Stomach (tissue), 4 donors: ENCODE data around the gene PPP6C.

Experiments
- CTCF ChIP-seq, 7 experiments: fragments of 450-650 bp in 4 of 7; fragments of 200-600 bp in 3 of 7; sonication (generic) in 3 of 7; IDR thresholded peaks; one replicate each; pipeline ENCODE4 v1.5.1; 2016 to 2019; ENCODE audit warnings: antibody characterized with exemption in 7 of 7, control low read depth in 2 of 7, mild to moderate bottlenecking in 1 of 7
- EP300 ChIP-seq: sonication (generic); formaldehyde crosslinking; IDR thresholded peaks from one replicate; pipeline ENCODE4 v1.6.1; 2017; ENCODE audit warnings: antibody characterized with exemption
- POLR2A ChIP-seq, 4 donors: fragments of 450-650 bp; IDR thresholded peaks; one replicate each; pipeline ENCODE4 v1.6.1; 2016; ENCODE audit warnings: antibody characterized with exemption in 4 of 4, control low read depth in 2 of 4, mild to moderate bottlenecking in 1 of 4, moderate library complexity in 1 of 4
- POLR2AphosphoS5 ChIP-seq, 3 donors: sonication (generic); formaldehyde crosslinking; IDR thresholded peaks; one replicate each; pipeline ENCODE4 v1.6.1; 2016; ENCODE audit warnings: antibody characterized with exemption in 3 of 3

- no peak for TF ChIP-seq POLR2A (IDR thresholded peaks at IDR 0.05)
- TF ChIP-seq CTCF (IDR thresholded peaks at IDR 0.05), result no peak
- no peak for TF ChIP-seq POLR2AphosphoS5 (IDR thresholded peaks at IDR 0.05)
- no peak for TF ChIP-seq EP300
Observed at GRCh38 chr9:125235804-125236519, 46.4 kb upstream of the PPP6C start.
